Immature natural killer cell (primary cell): ENCODE measurements around the gene ANKRD13B. TPM values are rescaled to one million over a fixed set of nuclear protein-coding genes. Genes with fewer than 3 reads are reported as not detected.
A peak's percentile ranks its signal among the peaks of the same experiment; 100 is the strongest.

Source experiments
- DNase-seq, 3 donors: peaks; one replicate each; pipeline ENCODE4 v3.0.0; 2022; ENCODE audit warnings: mixed read lengths in 1 of 3
- H3K27ac Mint-ChIP-seq, 6 donors: one replicate each; pipeline ENCODE4 v1.8.0; 2020; ENCODE audit warnings: mixed read lengths in 6 of 6, mild to moderate bottlenecking in 5 of 6, inconsistent platforms in 4 of 6, moderate library complexity in 3 of 6
- H3K27me3 Mint-ChIP-seq, 3 donors: one replicate each; pipeline ENCODE4 v1.8.0; 2020 to 2021; ENCODE audit warnings: low read depth in 3 of 3, mild to moderate bottlenecking in 3 of 3, mixed read lengths in 3 of 3, moderate library complexity in 3 of 3, inconsistent platforms in 1 of 3
- H3K36me3 Mint-ChIP-seq, 3 donors: one replicate each; pipeline ENCODE4 v1.8.0; 2020; ENCODE audit warnings: mixed read lengths in 3 of 3, inconsistent platforms in 2 of 3, mild to moderate bottlenecking in 2 of 3
- H3K4me1 Mint-ChIP-seq, 2 donors: one replicate each; pipeline ENCODE4 v1.8.0; 2020; ENCODE audit warnings: inconsistent platforms in 2 of 2, mild to moderate bottlenecking in 2 of 2, mixed read lengths in 2 of 2, moderate library complexity in 1 of 2
- H3K4me3 Mint-ChIP-seq, 5 donors: one replicate each; pipeline ENCODE4 v1.8.0; 2020; ENCODE audit warnings: mild to moderate bottlenecking in 5 of 5, mixed read lengths in 5 of 5, inconsistent platforms in 3 of 5, moderate library complexity in 3 of 5
- H3K9me3 Mint-ChIP-seq, 6 donors: one replicate each; pipeline ENCODE4 v1.8.0; 2020; ENCODE audit warnings: mild to moderate bottlenecking in 6 of 6, mixed read lengths in 6 of 6, inconsistent platforms in 4 of 6, moderate library complexity in 3 of 6
- polyA plus RNA-seq, 3 donors: library from polyadenylated mRNA; unstranded; fragments of 300-500 nt; fragmentation: Illumina TruSeq; gene quantifications; one replicate each; pipeline ENCODE4 v1.2.3, GENCODE V29; 2021

The ANKRD13B gene
- polyA plus RNA-seq, 3 donors from 2014 or later: 0.18 TPM; not detected in 2

DNA sequence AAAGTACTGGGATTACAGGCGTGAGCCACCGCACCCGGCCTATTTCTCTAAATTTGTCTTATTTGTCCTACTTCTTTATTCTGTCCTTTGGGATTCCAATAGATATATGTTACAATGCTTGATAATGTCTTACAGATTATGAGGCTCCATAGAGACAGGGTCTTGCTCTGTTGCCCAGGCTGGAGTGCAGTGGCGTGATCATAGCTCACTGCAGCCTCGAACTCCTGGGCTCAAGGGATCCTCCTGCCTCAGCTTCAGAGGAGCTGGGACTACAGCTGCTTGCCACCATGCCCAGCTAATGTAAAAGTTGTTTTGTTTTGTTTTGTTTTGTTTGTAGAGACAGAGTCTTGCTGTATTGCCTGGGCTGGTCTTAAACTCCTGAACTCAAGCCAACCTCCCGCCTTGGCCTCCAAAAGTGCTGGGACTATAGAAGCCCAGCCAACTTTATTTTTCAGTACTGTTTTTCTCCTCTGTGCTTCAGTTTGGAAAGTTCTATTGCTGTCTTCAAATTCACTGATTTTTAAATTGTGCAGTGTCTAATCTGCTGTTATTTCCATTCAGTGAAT, 10.3 kb downstream of the ANKRD13B start:
- Mint-ChIP-seq H3K4me3 (no peak overlapping the region), H3K27ac (no peak overlapping the region), H3K36me3 (no peaks in the 10 kb centered on the region), H3K27me3 (peaks cover 0 to 2% (median 1%) of the 10 kb centered on the region in 3 donors), H3K9me3 (no peaks in the 10 kb centered on the region), H3K4me1 (peaks cover 0 to 1% of the 10 kb centered on the region in 2 donors)
- no peak for DNase-seq

DNA sequence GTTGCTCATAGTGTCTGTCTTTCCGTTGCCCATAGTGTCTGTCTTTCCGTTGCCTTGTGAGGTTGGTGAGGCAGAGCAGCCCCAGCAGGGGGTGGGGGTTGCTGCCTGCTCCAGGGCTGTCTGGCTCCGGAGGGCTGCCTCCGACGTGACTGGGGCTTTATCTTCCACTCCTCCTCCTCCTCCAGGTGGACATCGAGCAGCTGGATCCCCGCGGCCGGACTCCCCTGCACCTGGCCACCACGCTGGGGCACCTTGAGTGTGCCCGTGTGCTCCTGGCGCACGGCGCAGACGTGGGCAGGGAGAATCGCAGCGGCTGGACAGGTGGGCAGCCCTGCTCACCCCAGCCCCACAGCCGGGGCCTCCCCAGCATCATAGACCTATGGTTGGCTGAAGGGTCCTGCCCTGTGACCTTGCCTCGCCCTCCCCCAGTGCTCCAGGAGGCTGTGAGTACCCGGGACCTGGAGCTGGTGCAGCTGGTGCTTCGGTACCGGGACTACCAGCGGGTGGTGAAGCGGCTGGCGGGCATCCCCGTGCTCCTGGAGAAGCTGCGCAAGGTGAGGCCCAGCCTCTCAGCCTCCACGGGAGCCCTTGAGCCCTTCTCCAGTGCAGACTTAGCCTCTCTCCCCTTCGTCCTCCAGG, 14.7 kb downstream of the ANKRD13B start:
- Mint-ChIP-seq H3K9me3 (no peaks in the 10 kb centered on the region), H3K4me1 (peaks cover 15 to 18% of the 10 kb centered on the region in 2 donors), H3K27ac (peak overlapping the region in 1 of 6 donors; percentile 46), H3K27me3 (peaks cover 1 to 3% (median 3%) of the 10 kb centered on the region in 3 donors), H3K36me3 (no peaks in the 10 kb centered on the region), H3K4me3 (no peak overlapping the region)
- no peak for DNase-seq

DNA sequence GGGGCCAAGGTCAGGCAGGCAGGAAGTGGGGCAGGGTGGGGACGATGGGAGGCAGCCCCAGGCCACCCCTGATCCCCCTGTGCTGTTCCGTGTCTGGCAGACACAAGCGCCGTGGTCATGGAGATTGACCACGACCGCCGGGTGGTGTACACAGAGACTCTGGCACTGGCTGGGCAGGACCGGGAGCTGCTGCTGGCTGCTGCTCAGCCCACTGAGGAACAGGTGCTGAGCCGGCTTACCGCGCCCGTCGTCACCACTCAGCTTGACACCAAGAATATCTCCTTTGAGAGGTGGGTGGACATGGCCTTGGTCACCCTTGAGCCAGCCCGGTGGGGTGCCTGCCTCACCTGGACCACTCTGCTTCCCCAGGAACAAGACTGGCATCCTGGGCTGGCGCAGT, 16.1 kb downstream of the ANKRD13B start:
- H3K36me3 Mint-ChIP-seq: no peaks in the 10 kb centered on the region
- H3K27me3 Mint-ChIP-seq: peaks cover 1 to 3% (median 3%) of the 10 kb centered on the region in 3 donors
- peaks cover 19 to 23% of the 10 kb centered on the region in 2 donors for H3K4me1 Mint-ChIP-seq
- H3K4me3 Mint-ChIP-seq: peak overlapping the region in 1 of 5 donors; percentile 38
- DNase-seq: peak; percentile 40 to 48 (median 46)
- H3K27ac Mint-ChIP-seq: peak overlapping the region in 1 of 6 donors; percentile 18
- H3K9me3 Mint-ChIP-seq: no peaks in the 10 kb centered on the region

DNA sequence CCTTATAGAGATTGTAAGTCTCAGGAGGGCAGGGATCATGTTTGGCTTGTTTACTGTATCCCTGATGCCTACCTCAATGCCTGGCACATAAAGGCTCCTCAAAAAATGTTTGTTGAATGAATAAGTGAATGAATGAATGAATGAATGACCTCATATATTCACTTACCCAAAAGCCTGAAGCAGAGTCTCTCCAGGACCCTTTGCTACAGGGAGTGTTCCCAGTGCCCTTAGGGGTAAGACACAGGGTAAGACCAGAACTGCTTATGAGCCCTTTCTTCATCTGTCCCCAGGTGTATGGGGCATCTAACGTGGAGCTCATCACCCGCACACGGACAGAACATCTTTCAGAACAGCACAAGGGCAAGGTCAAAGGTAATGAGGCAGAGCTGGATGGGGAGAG, 17.5 kb downstream of the ANKRD13B start:
- peak overlapping the region in 2 of 6 donors; percentile 36 to 67 for H3K27ac Mint-ChIP-seq
- no peaks in the 10 kb centered on the region for H3K9me3 Mint-ChIP-seq
- no peak for DNase-seq
- H3K36me3 Mint-ChIP-seq: no peaks in the 10 kb centered on the region
- peaks cover 1 to 3% (median 1%) of the 10 kb centered on the region in 3 donors for H3K27me3 Mint-ChIP-seq
- peaks cover 33 to 37% of the 10 kb centered on the region in 2 donors for H3K4me1 Mint-ChIP-seq
- H3K4me3 Mint-ChIP-seq: no peak overlapping the region

DNA sequence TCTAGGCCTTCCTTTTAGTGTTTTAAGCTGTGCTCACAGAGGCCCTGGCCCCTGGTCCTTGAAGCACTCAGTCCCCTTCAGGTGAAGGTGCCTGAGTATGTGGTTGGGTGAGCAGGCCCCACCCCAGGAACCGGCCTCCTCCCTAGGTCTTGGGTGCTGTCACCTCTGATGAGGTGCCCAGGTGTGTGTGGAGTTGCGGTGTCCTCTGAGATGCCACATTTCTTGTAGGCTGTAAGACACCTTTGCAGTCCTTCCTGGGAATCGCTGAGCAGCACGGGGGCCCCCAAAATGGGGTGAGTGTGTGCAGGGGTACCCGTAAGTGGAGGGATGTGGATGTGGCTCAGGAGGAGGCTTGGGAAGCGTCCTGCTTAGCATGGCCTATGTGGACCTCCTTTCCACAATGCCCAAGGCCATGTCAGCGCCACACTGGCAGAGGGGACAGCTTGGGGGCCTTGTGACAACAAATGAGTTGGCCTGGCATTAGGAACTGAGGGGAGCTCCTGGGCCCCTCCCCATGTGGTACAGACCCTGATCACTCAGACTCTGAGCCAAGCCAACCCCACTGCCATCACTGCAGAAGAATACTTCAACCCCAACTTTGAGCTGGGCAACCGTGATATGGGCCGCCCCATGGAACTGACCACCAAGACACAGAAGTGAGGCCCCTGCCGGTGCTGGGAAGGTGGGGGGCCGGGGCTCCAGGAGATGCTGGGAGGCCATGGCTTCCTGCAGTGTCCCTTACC, 18.6 kb downstream of the ANKRD13B start:
- Mint-ChIP-seq H3K9me3 (no peaks in the 10 kb centered on the region), H3K27me3 (peaks cover 1 to 5% (median 3%) of the 10 kb centered on the region in 3 donors), H3K4me1 (peaks cover 43 to 48% of the 10 kb centered on the region in 2 donors), H3K36me3 (no peaks in the 10 kb centered on the region), H3K27ac (no peak overlapping the region), H3K4me3 (peak overlapping the region in 3 of 5 donors; percentile 7 to 21 (median 18))
- DNase-seq: no peak

DNA sequence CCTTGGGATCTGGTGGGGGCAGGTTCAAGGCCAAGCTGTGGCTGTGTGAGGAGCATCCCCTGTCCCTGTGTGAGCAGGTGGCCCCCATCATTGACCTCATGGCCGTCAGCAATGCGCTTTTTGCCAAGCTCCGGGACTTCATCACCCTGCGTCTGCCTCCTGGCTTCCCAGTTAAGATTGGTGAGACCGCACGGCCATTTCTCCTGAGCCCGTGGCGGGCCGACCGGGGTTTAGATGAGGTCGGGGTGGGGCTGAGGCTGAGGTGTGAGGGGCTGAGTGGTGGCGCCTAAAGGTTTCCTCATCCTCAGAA, 19.1 kb downstream of the ANKRD13B start:
- H3K27me3 Mint-ChIP-seq: peaks cover 1 to 5% (median 3%) of the 10 kb centered on the region in 3 donors
- DNase-seq: no peak
- H3K36me3 Mint-ChIP-seq: no peaks in the 10 kb centered on the region
- H3K4me3 Mint-ChIP-seq: peak overlapping the region in 1 of 5 donors; percentile 7
- H3K27ac Mint-ChIP-seq: no peak overlapping the region
- no peaks in the 10 kb centered on the region for H3K9me3 Mint-ChIP-seq
- H3K4me1 Mint-ChIP-seq: peaks cover 48 to 53% of the 10 kb centered on the region in 2 donors

DNA sequence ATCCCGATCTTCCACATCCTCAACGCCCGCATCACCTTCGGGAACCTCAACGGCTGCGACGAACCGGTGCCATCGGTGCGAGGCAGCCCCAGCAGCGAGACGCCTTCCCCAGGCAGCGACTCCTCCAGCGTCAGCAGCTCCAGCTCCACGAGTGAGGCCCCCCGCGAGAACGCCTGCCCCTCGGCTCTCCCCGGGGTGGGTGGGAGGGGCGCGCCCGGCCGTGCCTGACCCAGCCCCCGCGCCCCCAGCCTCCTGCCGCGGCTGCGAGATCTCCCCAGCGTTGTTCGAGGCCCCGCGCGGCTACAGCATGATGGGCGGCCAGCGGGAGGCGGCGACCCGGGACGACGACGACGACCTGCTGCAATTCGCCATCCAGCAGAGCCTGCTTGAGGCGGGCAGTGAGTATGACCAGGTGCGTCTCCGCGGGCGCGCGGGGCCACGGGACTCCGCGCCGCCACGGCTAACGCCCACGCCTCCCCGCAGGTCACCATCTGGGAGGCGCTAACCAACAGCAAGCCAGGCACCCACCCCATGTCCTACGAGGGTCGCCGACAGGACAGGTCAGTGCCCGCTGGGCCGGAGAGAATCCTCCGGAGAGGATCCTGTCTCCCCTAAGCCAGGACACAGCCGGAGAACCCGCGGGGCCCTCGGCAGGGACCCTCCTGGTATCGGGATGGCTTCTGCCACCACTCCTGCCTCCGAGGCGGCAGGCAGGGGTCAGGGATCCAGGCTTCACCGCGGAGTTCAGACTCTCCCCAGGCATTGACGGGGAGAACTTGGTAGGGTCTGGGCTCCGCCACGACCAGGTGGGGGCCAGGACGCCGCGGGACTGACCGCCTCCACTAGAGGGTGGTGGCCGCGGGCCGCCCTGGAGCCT, 19.7 kb downstream of the ANKRD13B start:
- peaks cover 54 to 59% of the 10 kb centered on the region in 2 donors for H3K4me1 Mint-ChIP-seq
- peak overlapping the region in 2 of 5 donors; percentile 54 to 70 for H3K4me3 Mint-ChIP-seq
- DNase-seq: no peak
- H3K27me3 Mint-ChIP-seq: peaks cover 3 to 5% (median 5%) of the 10 kb centered on the region in 3 donors
- no peaks in the 10 kb centered on the region for H3K36me3 Mint-ChIP-seq
- no peaks in the 10 kb centered on the region for H3K9me3 Mint-ChIP-seq
- no peak overlapping the region for H3K27ac Mint-ChIP-seq

DNA sequence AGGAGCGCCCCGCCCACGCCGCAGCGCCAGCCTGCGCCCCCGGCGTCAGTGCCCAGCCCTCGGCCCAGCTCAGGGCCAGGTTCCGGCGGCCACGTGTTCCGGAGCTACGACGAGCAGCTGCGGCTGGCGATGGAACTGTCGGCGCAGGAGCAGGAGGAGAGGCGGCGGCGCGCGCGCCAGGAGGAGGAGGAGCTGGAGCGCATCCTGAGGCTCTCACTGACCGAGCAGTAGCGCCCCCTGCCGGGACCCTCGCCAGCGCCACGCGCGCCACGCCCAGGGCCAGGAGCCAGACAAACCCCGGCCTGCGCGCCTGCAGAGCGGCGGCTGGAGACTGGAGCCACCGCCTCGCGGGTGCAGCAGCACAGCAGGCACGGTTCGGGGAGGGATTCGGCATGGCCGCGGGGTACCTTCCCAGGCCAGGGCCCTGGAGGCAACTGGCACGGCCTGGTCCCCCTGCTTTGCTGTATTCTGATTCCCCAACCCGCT, 20.5 kb downstream of the ANKRD13B start:
- H3K4me3 Mint-ChIP-seq: peak overlapping the region in 3 of 5 donors; percentile 49 to 77 (median 74)
- peaks cover 3 to 5% (median 4%) of the 10 kb centered on the region in 3 donors for H3K27me3 Mint-ChIP-seq
- no peaks in the 10 kb centered on the region for H3K9me3 Mint-ChIP-seq
- peaks cover 54 to 56% of the 10 kb centered on the region in 2 donors for H3K4me1 Mint-ChIP-seq
- DNase-seq: peak; percentile 85 to 88 (median 87)
- peak overlapping the region in 1 of 6 donors; percentile 40 for H3K27ac Mint-ChIP-seq
- H3K36me3 Mint-ChIP-seq: no peaks in the 10 kb centered on the region

DNA sequence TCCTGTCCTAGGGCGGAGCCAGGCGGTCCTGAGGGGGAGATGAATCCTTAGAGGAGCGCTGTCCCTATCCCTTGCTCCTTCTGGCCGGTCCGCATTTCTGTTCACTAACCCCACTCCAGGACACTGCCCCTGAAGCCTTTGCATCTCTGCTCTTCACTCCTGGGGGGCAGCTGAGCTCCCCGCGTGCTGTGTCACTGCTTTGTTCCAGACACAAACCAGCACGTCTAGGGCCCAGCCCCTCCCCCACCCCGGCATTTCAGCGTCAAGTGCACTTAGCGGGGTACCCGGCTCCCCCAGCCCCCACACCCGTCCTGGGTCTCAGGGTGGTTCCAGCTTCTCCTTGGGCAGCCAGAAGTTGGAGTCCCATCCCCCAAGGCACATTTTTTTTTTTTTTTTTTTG, 20.9 kb downstream of the ANKRD13B start:
- Mint-ChIP-seq H3K27ac (peak overlapping the region in 1 of 6 donors; percentile 40), H3K4me3 (peak overlapping the region; percentile 74 to 93 (median 77)), H3K9me3 (no peaks in the 10 kb centered on the region), H3K4me1 (peaks cover 50 to 52% of the 10 kb centered on the region in 2 donors), H3K27me3 (peaks cover 3 to 4% (median 4%) of the 10 kb centered on the region in 3 donors), H3K36me3 (no peaks in the 10 kb centered on the region)
- DNase-seq: no peak

DNA sequence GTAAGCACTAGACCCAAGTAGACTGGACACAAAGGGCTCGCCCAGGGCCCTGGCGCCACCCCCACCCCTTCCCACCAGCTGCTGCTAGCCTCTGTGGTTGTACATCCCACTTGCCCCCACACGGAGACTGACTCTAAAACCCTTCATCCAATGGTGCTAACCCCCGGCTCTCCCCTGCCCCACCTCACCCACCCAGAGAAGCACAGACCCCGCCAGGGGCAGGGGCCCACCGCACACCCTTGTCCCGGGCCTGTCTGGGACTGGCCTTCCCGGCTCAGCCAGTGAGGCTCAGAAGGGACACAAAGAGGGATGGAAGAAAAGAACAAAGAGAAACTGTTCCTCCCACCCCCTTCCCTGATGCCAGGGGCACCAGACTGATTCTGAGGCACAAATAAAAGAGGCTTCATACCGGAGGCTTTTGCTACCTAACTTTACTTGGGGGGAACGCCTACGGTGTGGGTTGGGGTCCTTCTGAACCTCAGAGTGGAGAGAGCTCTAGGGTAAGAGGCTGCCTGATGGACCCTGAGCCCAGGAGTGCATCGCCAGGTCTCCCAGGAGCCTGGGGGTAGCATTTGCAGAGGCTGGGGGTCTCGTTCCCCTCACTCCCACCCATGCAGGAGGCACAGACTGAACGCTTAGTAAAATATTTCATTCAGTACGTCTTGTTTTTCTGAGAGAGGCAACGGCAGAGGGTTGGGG, 21.6 kb downstream of the ANKRD13B start:
- DNase-seq: no peak
- no peaks in the 10 kb centered on the region for H3K36me3 Mint-ChIP-seq
- peak overlapping the region; percentile 90 to 96 (median 92) for H3K4me3 Mint-ChIP-seq
- H3K27me3 Mint-ChIP-seq: peaks cover 2 to 6% (median 4%) of the 10 kb centered on the region in 3 donors
- H3K27ac Mint-ChIP-seq: peak overlapping the region; percentile 81 to 95 (median 92)
- no peaks in the 10 kb centered on the region for H3K9me3 Mint-ChIP-seq
- H3K4me1 Mint-ChIP-seq: peaks cover 45 to 46% of the 10 kb centered on the region in 2 donors

DNA sequence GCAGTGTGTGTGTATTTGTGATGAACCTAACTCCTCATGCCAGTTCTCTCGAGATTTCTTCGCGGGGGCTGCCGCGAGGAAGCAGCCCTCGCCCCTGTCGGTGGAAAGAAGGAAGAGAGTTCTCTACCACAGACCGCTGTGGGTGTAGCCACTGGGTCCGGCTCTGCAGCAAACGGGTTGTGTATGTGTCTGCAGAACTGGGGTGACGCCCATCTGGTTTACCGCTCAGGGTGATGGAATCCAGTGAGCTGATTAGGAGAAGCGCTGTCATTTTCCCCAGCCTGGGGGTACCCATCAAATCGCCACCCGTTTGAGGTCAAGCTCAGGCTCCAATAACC, 22.1 kb downstream of the ANKRD13B start:
- DNase-seq: peak; percentile 80 to 87 (median 86)
- Mint-ChIP-seq H3K27me3 (peaks cover 3 to 6% (median 4%) of the 10 kb centered on the region in 3 donors), H3K27ac (peak overlapping the region; percentile 81 to 95 (median 92)), H3K9me3 (no peaks in the 10 kb centered on the region), H3K4me3 (peak overlapping the region; percentile 90 to 96 (median 92)), H3K36me3 (no peaks in the 10 kb centered on the region), H3K4me1 (peaks cover 41 to 44% of the 10 kb centered on the region in 2 donors)

DNA sequence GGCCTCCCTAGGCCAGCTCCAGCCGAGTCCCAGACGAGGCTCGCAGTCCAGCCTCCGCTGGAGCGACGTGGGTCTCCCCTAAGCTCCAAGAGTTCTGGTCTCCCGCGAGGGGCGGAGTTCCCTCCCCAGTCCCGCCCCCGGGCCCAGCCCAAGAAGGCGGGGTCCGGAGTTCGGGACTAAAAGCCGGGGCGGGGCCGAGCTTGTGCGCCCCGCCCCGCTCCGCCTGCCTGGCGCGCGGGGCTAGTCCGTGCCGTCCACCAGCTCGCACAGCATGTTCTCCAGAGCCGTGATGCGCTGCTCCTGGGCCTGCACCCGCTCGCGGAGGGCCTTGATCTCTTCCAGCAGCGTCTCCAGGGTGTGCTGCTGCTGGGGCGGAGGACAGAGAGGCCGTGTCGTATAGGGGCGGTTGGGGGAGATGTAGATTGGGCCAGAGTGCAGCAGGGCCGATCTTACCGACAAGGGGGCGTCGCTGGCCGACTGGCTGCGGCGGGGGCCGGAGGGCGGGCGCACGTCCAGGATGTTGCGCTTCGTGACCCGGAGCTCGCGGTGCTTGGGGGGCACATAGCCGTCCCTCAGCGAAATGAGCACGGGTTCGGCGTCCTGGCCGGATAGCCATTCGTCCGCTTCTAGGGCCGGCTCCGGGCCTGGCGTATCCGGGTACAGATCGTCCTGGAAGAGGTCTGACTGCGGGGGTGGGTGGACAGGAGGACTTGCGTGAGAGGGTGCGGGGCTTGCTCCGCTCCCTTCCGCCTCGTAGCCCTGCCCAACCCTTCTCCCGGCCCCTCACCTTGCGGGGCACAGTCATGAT, 22.8 kb downstream of the ANKRD13B start:
- Mint-ChIP-seq H3K4me3 (peak overlapping the region; percentile 90 to 96 (median 92)), H3K9me3 (no peaks in the 10 kb centered on the region), H3K4me1 (peaks cover 41% of the 10 kb centered on the region in 2 donors), H3K36me3 (no peaks in the 10 kb centered on the region), H3K27me3 (peaks cover 3 to 6% (median 4%) of the 10 kb centered on the region in 3 donors), H3K27ac (peak overlapping the region; percentile 81 to 95 (median 92))
- peak; percentile 83 to 88 (median 86) for DNase-seq
